GM21528 (cell line): ENCODE results near the gene AMPD3.

ENCODE experiments used
- ATAC-seq: cut with Tn5 transposase; IDR thresholded peaks from one replicate; pipeline ENCODE4 v1.9.1; 2021; ENCODE audit warnings: mild to moderate bottlenecking, moderate library complexity; ENCODE audit not compliant: unreplicated experiment, low FRiP score

The AMPD3 gene

DNA sequence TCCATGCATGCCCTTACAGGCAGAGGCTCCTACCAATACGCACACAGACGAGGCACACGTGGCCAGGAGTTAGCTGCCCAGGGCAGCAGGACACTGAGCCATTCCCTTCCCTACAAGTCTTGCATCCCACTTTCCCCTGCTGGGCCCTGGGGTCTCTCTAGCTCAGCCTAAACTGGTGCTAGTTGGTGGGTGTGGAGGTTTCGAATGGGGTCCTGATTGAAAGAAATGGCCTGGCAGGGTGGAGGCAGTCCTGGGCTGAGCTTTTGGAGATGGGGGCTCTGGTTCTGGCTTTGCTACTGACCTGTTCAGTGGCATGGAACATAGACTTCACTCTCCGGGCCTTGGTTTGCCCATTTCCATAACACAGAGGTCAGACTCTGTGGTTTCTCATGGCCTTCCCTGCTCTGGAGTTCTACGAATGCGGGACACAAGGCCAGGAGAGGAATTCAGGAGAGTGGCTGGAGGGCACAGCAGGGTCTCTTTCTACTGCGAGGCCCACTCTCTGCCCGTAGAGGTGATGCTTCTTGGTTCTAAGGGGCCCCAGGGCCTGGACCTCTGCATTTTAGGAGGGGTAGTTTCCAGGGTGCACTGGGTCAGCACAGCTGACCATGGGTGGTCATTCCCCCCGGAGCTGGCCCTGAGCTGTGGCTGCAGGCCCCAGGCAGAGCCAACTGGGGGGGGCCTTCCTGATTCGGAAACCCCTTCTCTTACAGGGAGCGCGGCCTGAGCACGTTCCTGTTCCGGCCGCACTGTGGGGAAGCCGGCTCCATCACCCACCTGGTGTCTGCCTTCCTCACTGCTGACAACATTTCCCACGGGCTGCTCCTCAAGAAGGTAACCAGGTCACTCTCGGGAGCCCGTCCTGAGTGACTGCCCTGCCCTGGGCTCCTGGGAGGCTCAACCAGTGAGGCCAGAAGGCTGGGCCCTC, 46.0 kb downstream of the AMPD3 start:
- no peak for ATAC-seq

DNA sequence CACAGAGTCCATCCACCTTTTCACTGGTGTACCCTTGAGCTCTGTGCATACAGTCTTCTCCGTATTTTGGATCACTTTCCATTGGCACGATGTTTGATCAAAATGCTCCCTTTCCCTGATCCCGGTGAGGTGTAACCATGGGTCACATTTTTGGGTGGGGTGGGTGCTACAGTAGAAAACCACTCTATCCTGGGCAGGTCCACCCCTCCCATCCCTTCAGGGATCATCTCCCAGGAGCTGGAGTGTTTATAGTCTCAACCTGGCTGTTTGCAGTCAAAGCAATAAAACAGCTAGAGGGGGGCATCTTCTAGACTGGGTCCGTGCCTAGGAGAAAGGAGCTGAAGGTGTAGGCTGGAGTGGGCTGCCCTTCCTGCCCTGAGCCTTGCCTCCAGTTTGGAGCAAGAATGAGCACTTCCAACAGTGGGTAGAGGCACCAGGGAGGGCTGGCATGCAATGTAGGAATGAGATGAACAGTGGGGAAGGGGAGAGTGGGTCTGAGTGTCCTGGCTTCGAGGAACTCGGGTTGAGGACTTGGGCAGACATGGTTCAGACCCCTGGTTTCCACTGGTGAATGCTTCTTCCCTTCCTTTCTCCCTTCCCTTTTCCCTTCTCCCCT, 47.1 kb downstream of the AMPD3 start:
- ATAC-seq = no peak

DNA sequence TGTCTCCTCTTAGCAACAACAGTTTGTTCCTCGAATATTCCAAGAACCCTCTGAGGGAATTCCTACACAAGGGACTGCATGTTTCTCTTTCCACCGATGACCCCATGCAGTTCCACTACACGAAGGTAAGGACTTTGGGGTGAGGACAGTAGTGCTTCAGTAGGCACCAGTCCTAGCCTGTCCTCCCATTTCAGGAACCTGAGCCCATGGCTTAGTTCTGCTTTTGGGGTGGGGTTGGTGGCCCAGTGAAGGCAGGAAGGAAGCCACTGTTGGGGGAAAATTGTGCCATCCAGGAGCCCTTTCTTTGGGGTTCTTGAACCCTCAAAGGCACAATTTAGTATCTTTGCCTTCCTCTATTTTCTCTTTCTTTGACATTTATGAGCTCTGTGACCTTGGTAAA, 47.7 kb downstream of the AMPD3 start:
- ATAC-seq = no peak

DNA sequence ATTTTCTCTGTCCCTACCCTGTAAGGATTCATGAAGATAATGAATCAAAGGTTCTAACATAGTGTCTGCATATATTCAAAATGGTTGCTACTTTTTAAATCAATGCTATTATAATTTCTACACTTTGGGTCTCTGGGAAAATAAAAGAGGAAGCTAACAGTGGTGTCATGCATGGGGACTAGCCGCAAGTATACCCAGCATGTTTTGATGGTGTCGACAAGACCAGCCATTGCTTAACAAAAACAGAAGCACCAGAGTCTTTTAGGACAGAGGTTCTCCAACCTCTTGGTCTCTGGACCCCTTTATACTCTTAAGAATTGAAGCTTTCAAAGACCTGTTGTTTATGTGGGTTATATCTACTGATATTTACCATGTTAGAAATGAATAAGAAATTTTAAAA, 48.2 kb downstream of the AMPD3 start:
- ATAC-seq = no peak

DNA sequence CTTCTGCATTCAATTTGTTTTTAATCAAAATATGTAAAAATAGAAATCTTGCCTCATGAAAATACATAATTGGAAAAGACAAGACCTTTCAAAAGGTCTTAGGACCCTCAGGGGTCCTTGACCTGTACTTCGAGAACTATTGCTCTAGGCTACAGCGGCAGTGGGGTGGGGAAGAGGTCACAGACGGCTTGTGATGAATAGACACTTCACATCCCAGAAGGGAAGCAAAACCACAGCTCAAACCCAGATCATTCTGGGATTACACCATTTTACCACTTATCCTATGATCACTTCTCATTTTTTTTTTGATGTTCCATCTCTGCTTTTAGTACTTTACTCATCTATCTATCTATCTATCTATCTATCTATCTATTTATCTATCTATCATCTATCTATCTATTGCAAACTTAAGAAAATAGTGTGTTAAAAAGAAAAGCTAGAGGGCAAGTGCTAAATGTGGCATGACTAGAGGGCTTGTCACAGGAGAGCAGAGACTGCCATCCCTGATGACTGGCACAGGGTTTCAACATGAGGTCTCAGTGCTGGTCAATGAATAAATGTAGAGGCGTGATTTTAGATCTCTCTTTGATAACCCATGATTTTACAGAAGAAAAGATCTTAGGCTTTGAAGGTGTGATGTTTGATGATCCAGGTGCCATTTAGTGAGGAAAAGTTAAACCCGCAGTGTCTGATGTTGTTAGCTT, 48.9 kb downstream of the AMPD3 start:
- no peak for ATAC-seq

DNA sequence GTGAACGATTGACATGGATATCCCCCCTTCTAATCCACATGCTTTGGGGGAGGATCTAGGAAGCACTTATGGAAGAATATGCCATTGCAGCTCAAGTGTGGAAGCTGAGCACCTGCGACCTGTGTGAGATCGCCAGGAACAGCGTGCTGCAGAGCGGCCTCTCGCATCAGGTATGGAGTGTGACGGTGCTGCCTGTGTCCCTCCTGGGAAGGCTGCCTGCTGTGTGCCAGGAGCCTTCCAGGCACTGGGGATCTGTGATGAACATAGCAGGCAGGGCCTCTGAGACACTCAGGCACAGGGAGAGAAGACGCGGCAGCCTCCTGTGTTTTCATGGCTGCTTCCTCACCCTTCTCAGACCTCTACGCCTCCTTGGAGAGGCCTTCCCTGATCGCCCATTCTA, 49.4 kb downstream of the AMPD3 start:
- no peak for ATAC-seq

DNA sequence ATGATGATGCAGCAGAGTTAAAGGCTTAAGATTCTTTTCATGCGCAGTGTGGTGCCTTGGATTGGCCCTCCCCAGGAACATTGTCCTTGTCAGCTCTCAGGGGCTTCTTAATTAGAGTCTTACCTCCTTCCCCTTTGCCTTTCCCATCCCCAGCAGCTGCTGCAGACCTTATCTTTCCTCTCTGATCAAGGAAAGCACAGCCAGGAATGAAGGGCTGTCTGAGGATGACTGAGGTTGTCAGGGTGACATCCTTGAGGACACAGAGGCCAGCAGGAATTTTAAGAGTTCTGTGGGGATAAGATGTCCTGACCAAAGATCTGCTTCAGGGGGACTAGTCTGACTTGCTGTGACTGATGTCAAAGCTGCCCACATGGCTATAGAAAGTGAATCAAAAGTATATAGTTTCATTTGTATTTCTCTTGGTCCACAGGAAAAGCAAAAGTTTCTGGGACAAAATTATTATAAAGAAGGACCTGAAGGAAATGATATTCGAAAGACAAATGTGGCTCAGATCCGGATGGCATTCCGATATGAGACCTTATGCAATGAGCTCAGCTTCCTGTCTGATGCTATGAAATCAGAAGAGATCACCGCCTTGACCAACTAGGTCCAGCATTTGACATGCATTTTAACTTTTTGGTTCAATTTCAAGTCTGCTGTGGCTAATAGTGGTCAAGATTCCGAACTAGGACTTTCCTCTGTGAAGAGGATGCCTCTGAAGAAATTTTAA, 50.4 kb downstream of the AMPD3 start:
- ATAC-seq = no peak

DNA sequence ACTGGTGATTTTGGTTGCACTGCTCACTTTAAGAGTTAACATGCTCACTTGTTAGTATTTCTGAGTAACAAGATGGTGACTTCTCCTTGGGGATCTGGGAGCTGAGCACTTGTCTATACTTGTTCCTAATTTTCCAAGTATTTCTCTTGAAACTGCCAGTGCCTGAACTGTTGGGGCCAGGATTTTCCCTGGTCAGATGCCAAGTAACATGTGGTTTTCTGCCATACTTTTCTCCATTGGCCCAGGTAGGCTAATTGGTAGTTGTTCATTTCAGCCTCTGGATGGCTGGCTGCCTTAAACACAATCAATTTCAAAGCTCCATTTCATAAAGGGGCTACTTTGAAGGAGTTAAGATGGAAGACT, 50.9 kb downstream of the AMPD3 start:
- no peak for ATAC-seq

DNA sequence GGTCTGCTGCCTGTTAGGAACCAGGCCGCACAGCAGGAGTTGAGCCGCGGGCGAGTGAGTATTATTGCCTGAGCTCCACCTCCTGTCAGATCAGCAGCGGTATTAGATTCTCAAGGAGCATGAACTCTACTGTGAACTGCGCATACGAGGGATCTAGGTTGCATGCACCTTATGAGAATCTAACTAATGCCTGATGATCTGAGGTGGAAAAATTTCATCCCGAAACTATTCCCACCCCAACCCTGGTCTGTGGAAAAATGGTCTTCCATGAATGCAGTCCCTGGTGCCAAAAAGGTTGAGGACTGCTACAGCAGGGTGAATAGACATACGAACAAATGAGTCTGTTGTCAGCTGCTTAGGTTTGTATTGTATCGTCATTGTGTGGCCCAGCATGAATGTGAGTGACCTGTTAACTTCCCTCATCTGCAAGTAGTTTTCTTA, 56.1 kb downstream of the AMPD3 start:
- ATAC-seq = no peak

DNA sequence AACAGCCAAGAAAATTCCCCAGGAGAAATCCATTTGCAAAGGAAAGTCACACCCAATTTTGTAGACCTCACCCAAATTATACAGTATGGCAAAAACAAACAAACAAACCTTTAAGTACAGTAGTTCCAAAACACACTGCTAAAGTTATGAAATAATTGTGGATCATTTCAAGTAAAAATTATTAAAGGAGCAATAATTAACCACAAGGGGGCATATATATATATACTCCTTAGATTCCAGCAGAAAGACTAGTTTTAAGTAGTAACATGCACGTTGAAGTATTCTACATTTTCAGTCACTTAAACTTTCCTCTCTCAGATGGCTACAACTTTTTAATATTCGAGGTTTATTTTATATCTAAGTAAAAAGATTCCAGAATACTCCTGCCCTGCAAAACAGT, 59.1 kb downstream of the AMPD3 start:
- ATAC-seq = no peak

DNA sequence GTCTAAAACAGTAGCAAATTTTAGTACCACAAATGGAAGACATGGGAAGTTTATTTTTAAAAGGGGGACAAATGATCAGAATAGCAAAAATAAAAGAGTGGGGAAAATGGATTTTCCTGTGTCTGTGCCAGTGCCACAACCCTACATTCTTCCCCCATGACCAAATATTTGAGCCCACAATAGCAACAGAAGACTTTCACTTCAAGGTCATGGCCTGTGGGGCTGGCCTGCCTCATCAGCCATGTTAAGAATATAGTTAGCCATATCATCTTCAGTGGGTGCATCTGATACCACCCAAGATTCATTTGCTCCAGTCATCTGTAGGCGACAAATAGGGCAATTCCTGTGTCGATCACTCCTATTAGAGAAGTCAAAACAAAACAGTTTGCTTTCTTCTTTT, 59.6 kb downstream of the AMPD3 start:
- ATAC-seq = no peak

DNA sequence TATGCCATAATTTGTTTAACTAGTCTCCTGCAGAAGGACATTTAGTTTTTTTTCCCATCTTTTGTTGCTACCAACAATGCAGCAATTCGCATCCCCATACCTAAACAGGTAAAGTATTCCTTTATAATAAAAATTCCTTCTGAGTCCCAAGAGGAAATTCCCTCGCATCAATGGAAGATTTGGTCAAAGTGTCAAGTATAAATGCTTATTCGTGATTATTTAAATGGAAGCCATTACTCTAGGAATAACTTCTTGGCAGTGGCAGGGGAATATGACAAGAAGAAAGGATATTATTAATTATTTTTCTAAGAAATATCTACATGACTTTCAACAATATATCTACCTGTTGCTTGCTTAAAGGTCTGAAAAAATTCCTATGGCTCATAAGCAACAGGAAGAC, 60.4 kb downstream of the AMPD3 start:
- no peak for ATAC-seq

DNA sequence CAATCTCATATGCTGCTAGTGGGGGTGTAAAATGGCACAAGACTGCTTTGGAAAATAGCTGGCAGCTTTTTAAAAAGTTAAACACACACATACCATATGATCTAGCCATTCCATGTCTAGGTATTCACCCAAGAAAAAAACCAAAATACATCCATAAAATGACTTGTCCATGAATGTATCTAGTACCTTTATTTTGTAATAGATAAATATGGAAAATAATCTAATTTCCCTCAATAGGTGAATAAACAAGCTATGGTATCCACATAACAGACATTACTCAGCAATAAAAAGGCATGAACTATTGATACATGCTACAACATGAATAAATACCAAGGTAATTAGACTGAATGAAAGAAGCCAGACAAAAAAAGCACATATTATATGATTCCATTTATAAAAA, 63.1 kb downstream of the AMPD3 start:
- no peak for ATAC-seq

DNA sequence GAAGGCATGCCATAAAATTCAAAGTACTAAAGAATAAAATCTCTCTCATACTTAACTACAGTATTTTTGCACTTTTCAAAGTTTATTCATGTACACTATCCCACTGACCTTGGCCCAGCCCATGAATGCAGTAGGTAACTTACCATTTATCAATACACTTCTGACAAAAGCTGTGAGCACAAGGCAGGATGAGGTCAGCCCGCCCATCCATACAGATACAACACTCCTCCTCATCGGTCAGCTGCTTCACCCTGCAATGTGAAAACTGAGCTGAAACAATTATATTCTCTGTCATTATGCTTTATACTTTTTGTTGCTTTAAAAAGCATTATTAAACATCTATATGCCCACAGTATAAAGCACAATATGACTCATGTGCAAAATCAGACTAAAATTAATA, 63.8 kb downstream of the AMPD3 start:
- no peak for ATAC-seq

DNA sequence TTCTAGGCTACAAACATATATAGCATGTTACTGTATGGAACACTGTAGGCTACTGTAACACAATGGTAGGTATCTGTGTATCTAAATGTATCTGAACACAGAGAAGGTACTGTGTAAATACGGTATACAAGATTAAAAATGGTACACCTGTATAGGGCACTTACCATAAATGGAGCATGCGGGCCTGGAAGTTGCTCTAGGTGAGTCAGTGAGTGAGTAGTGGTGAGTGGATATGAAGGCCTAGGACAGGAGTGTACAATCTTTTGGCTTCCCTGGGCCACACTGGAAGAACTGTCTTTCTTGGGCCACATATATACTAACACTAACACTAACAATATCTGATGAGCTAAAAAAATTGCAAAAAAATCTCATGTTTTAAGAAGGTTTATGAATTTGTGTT, 64.6 kb downstream of the AMPD3 start:
- no peak for ATAC-seq

DNA sequence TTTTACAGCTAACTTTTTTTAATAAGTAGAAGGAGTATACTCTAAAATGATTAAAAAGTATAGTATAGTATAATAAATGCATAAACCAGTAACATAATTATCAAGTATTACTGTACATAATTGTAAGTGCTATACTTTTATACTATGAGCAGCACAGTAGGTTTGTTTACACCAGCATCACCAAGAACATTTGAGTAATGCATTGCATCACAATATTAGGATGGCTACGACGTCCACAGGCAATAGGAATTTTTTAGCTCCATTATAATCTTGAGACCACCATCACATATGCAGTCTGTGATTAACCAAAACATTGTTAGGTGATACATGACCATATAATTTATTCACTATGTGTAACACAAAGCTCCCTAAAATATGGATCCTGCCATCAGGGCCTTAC, 65.5 kb downstream of the AMPD3 start:
- no peak for ATAC-seq

DNA sequence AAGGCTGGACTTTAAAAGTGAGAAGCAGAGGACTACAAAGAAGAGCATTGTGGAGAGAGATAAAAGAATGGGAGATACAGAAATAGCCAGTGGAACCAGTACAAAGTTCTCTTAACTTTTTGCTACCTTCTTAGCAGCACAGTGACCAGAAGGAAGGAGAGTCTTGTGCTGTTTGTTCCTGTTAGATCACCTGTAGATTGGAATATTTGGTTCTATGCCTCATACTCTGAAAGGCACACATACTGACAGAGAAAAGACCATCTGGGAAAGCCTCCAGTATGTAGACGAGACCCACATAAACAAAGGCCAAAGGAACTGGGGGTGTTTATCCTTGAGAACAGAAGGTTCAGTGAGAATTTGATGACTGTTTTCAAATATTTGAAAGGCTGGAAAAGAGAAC, 67.2 kb downstream of the AMPD3 start:
- ATAC-seq = no peak

DNA sequence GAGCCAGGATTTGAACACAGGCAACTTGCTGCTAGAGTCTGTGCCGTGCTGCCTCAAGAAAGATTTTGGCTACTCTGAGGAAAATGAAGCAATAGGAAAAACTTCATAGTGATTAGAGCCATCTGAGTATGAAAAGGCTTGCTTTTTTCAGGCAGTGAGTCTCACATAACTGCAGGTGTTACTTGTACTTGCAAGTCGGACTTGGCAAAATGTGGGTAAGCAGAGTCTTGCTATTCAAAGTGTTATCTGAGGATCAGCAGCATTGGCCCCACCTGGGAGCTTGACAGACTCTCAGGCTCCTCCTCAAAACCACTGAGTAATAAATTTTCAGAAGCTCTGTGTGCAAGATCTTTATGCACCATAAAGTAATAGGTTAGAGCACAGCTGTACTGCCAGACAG, 67.9 kb downstream of the AMPD3 start:
- no peak for ATAC-seq

DNA sequence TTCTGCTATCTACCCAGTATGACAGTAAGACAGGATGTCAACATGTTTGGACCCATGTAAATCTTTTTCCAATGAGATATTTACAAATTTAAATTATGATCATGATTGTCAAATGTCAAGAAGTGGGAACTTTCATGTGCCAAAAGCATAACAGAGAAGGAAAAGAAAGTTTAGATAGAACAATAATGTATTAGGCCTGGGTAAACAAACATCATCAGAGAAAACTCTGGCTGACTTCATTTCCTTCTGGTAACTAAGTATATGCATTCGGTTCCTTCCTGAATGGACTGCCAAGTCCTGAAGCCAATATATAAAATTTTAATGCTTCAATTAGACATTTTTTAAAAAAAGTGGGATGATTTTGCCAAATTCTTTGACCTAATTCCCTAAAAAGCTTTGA, 69.4 kb downstream of the AMPD3 start:
- no peak for ATAC-seq

DNA sequence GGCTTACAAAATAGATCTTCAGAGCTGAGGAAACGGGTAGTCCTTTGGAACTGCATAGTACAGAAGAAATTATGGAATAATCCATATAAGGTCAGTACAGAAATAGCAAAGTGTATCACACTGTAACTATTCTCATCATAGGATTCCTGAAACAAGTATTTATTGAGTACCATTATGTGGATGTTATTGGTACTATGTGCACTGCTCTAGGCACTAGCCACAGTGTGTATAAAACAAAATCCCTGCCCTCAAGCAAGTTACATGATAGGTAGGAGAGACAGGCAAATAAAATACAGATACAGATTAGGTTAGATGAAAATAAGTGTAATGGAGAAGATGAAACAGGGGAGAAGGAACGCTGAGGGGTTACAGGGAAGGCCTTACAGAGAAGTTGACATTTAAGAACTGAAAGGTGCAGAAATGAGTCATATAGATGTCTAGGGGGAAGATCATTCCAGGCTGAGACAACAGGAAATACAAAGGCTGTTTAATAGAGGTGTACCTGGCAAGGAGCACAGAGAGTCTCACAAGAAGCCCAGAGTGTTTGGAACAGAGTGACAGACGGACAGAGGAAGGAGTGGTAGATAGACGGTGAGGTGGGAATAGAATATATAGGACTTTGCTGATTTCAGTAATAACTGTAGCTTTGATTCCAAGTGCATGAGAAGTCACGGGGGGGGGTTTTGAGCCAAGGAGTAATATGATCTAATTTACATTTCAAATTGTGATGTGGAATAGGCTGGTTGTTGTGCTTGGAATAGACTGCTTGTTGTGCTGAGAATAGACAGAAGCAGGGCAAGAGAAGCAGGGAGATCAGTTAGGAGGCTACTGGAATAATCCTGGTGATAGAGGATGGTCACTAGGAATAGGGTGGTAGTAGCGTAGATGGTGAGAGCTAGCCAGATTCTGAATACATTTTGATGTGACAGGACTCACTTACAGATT, 72.2 kb downstream of the AMPD3 start:
- ATAC-seq = no peak
